OCI-M1 (cell line): ENCODE results near the gene YTHDC1.

ENCODE experiments used
- DNase-seq: peaks from one replicate; lab custom pipeline; 2025; lab: John Stamatoyannopoulos, UW

Gene YTHDC1

GRCh38 chr4:68358988-68359387 lies 9.1 kb upstream of the YTHDC1 start:
- no peak for DNase-seq

- no peak for DNase-seq
Measured at GRCh38 chr4:68352791-68353190, 2.9 kb upstream of the YTHDC1 start.

- peak; percentile 55 for DNase-seq
Measured at GRCh38 chr4:68349279-68349648, 626 bp downstream of the YTHDC1 start.

GRCh38 chr4:68348577-68348976 lies 1.3 kb downstream of the YTHDC1 start:
- DNase-seq: peak; percentile 37

- DNase-seq: no peak
Measured at GRCh38 chr4:68347845-68348244, 2.0 kb downstream of the YTHDC1 start.

GRCh38 chr4:68346461-68346860 lies 3.4 kb downstream of the YTHDC1 start:
- no peak for DNase-seq

GRCh38 chr4:68344785-68345184 lies 5.1 kb downstream of the YTHDC1 start:
- no peak for DNase-seq

GRCh38 chr4:68344049-68344448 lies 5.8 kb downstream of the YTHDC1 start:
- peak; percentile 32 for DNase-seq

GRCh38 chr4:68342134-68342533 lies 7.8 kb downstream of the YTHDC1 start:
- no peak for DNase-seq

GRCh38 chr4:68338625-68339024 lies 11.3 kb downstream of the YTHDC1 start:
- no peak for DNase-seq

- no peak for DNase-seq
Measured at GRCh38 chr4:68337522-68337921, 12.4 kb downstream of the YTHDC1 start.

GRCh38 chr4:68337004-68337403 lies 12.9 kb downstream of the YTHDC1 start:
- no peak for DNase-seq

GRCh38 chr4:68336530-68336929 lies 13.4 kb downstream of the YTHDC1 start:
- DNase-seq: no peak

- DNase-seq: no peak
Measured at GRCh38 chr4:68326141-68326540, 23.7 kb downstream of the YTHDC1 start.

GRCh38 chr4:68324519-68325262 lies 25.2 kb downstream of the YTHDC1 start:
- no peak for DNase-seq

GRCh38 chr4:68319040-68319439 lies 30.9 kb downstream of the YTHDC1 start:
- peak; percentile 56 for DNase-seq

- no peak for DNase-seq
Measured at GRCh38 chr4:68316193-68316969, 33.5 kb downstream of the YTHDC1 start.

- DNase-seq: no peak
Measured at GRCh38 chr4:68310651-68311247, 39.1 kb downstream of the YTHDC1 start.

GRCh38 chr4:68304731-68305130 lies 45.2 kb downstream of the YTHDC1 start:
- DNase-seq: no peak

- no peak for DNase-seq
Measured at GRCh38 chr4:68299492-68300457, 50.1 kb downstream of the YTHDC1 start.

GRCh38 chr4:68297137-68297536 lies 52.8 kb downstream of the YTHDC1 start:
- DNase-seq: no peak

GRCh38 chr4:68291256-68291655 lies 58.6 kb downstream of the YTHDC1 start:
- no peak for DNase-seq
